H1 (cell line): ENCODE results near the gene NACAD. TPM values are rescaled to one million over a fixed set of nuclear protein-coding genes. Genes with fewer than 3 reads are reported as not detected.

ENCODE experiments used
- CTCF ChIA-PET: fragments of 300-600 bp; sonication (Branson Sonifier 250); formaldehyde crosslinking; loops from one replicate; lab custom pipeline; 2021; ENCODE audit not compliant: partially characterized antibody; lab: Charles Lee
- POLR2A ChIA-PET: fragments of 300-600 bp; sonication (Branson Sonifier 250); formaldehyde crosslinking; loops from one replicate; lab custom pipeline; 2021; ENCODE audit warnings: inconsistent platforms; ENCODE audit not compliant: partially characterized antibody; lab: Charles Lee
- DNase-seq, 2 experiments: peaks; one replicate each; pipeline versions ENCODE4 v3.0.0 to v3.0.0-alpha.2; 2010 to 2022; ENCODE audit warnings: low spot score in 2 of 2, low read depth in 1 of 2, mixed read lengths in 1 of 2
- FAIRE-seq: peaks from 2 replicates; lab custom pipeline; 2011; peaks lifted over from hg19 to GRCh38; lab: Jason Lieb, UNC
- H2AFZ ChIP-seq: 2 replicates; pipeline ENCODE4 v1.8.1; 2012; ENCODE audit warnings: low read length, inconsistent platforms
- H2AK5ac ChIP-seq: 2 replicates; pipeline ENCODE4 v1.6.1; 2013; ENCODE audit warnings: low read depth, low read length
- H2BK120ac ChIP-seq: replicated peaks from 2 replicates; pipeline ENCODE3; 2013; ENCODE audit warnings: low read depth, low read length, inconsistent platforms
- H2BK12ac ChIP-seq: 2 replicates; pipeline ENCODE4 v1.6.1; 2013; ENCODE audit warnings: low read depth, low read length
- H2BK15ac ChIP-seq: 2 replicates; pipeline ENCODE4 v1.6.1; 2013; ENCODE audit warnings: low read length
- H2BK20ac ChIP-seq: 2 replicates; pipeline ENCODE4 v1.6.1; 2013; ENCODE audit warnings: low read length
- H2BK5ac ChIP-seq: 2 replicates; pipeline ENCODE4 v1.6.1; 2013; ENCODE audit warnings: low read depth, low read length
- H3K14ac ChIP-seq: 2 replicates; pipeline ENCODE4 v1.6.1; 2013; ENCODE audit warnings: inconsistent platforms; ENCODE audit not compliant: insufficient read length
- H3K18ac ChIP-seq: 2 replicates; pipeline ENCODE4 v1.6.1; 2013; ENCODE audit warnings: low read length; ENCODE audit errors: extremely low read depth
- H3K23ac ChIP-seq: 2 replicates; pipeline ENCODE4 v1.6.1; 2013; ENCODE audit warnings: inconsistent platforms; ENCODE audit not compliant: insufficient read length
- H3K23me2 ChIP-seq: 2 replicates; pipeline ENCODE4 v1.6.1; 2013; ENCODE audit warnings: low read depth, low read length
- H3K27ac ChIP-seq: 2 replicates; pipeline ENCODE4 v1.6.1; 2011; ENCODE audit warnings: low read depth, low read length, inconsistent platforms
- H3K27me3 ChIP-seq, 4 experiments: replicated peaks in 1 of 4; 1 replicate in 1 of 4; 2 replicates in 3 of 4; pipeline versions ENCODE4 v1.6.1 to v1.8.1; 2011 to 2013; ENCODE audit warnings: low read length in 3 of 4, mild to moderate bottlenecking in 3 of 4, inconsistent platforms in 2 of 4, mixed read lengths in 2 of 4, moderate library complexity in 1 of 4; ENCODE audit not compliant: control insufficient read depth in 3 of 4, insufficient read depth in 3 of 4; ENCODE audit errors: extremely low read depth in 1 of 4
- H3K36me3 ChIP-seq, 4 experiments: 2 replicates each; pipeline versions ENCODE4 v1.6.1 to v1.8.1; 2011 to 2013; ENCODE audit warnings: mild to moderate bottlenecking in 4 of 4, low read length in 3 of 4, moderate library complexity in 2 of 4, control low read depth in 1 of 4, inconsistent platforms in 1 of 4; ENCODE audit not compliant: insufficient read depth in 4 of 4, control insufficient read depth in 2 of 4
- H3K4ac ChIP-seq: replicated peaks from 2 replicates; pipeline ENCODE3; 2013; ENCODE audit warnings: low read length, low read depth, mixed read lengths, inconsistent platforms; ENCODE audit not compliant: insufficient read length
- H3K4me1 ChIP-seq, 4 experiments: replicated peaks in 1 of 4; 1 replicate in 1 of 4; 2 replicates in 3 of 4; pipeline versions ENCODE4 v1.6.1 to v1.8.1; 2011 to 2013; ENCODE audit warnings: low read length in 3 of 4, inconsistent platforms in 2 of 4, mixed read lengths in 1 of 4; ENCODE audit not compliant: insufficient read depth in 4 of 4, control insufficient read depth in 3 of 4
- H3K4me2 ChIP-seq, 2 experiments: 2 replicates each; pipeline versions ENCODE4 v1.6.1 to v1.8.1; 2011 to 2013; ENCODE audit warnings: low read depth in 2 of 2, low read length in 2 of 2, control low read depth in 1 of 2, inconsistent platforms in 1 of 2, mild to moderate bottlenecking in 1 of 2; ENCODE audit not compliant: insufficient read depth in 1 of 2
- H3K4me3 ChIP-seq, 4 experiments: fragments of 200-600, 300-600 bp in 1 of 4; sonication (generic), shearing (Covaris generic), sonication (Bioruptor Twin) in 1 of 4; 2 replicates each; pipeline versions ENCODE4 v1.5.1 to v1.8.1; 2011 to 2016; ENCODE audit warnings: low read length in 4 of 4, low read depth in 3 of 4, control low read depth in 2 of 4, inconsistent platforms in 2 of 4, mild to moderate bottlenecking in 2 of 4, mixed read lengths in 1 of 4, moderate library complexity in 1 of 4; ENCODE audit not compliant: insufficient read depth in 2 of 4; ENCODE audit errors: extremely low read depth in 1 of 4
- H3K56ac ChIP-seq: replicated peaks from 2 replicates; pipeline ENCODE3; 2013; ENCODE audit warnings: low read depth, mild to moderate bottlenecking, mixed read lengths, low read length, inconsistent platforms; ENCODE audit not compliant: insufficient read length
- H3K79me1 ChIP-seq: 2 replicates; pipeline ENCODE4 v1.6.1; 2013; ENCODE audit warnings: low read depth, low read length, control low read depth
- H3K79me2 ChIP-seq, 2 experiments: 2 replicates each; pipeline versions ENCODE4 v1.6.1 to v1.8.1; 2012 to 2013; ENCODE audit warnings: low read length in 2 of 2, mild to moderate bottlenecking in 2 of 2, inconsistent platforms in 1 of 2; ENCODE audit not compliant: insufficient read depth in 2 of 2, control insufficient read depth in 1 of 2
- H3K9ac ChIP-seq, 4 experiments: replicated peaks in 1 of 4; 1 replicate in 1 of 4; 2 replicates in 3 of 4; pipeline versions ENCODE4 v1.6.1 to v1.8.1; 2011 to 2013; ENCODE audit warnings: low read depth in 3 of 4, low read length in 3 of 4, control low read depth in 2 of 4, mild to moderate bottlenecking in 2 of 4, moderate library complexity in 2 of 4, inconsistent platforms in 1 of 4; ENCODE audit errors: extremely low read depth in 1 of 4
- H3K9me3 ChIP-seq, 2 experiments: 2 replicates each; pipeline versions ENCODE4 v1.6.1 to v1.8.1; 2012 to 2013; ENCODE audit warnings: mild to moderate bottlenecking in 2 of 2, moderate library complexity in 2 of 2, control low read depth in 1 of 2, inconsistent platforms in 1 of 2, low read depth in 1 of 2, low read length in 1 of 2, mixed read lengths in 1 of 2; ENCODE audit not compliant: insufficient read depth in 2 of 2
- H4K20me1 ChIP-seq, 2 experiments: replicated peaks in 1 of 2; 2 replicates each; pipeline versions ENCODE3 to v1.8.1; 2011 to 2013; ENCODE audit warnings: inconsistent platforms in 2 of 2, low read length in 2 of 2, mild to moderate bottlenecking in 1 of 2; ENCODE audit not compliant: insufficient read depth in 2 of 2, control insufficient read depth in 1 of 2
- H4K5ac ChIP-seq: 2 replicates; pipeline ENCODE4 v1.6.1; 2013; ENCODE audit warnings: low read length, low read depth, mixed read lengths, inconsistent platforms; ENCODE audit not compliant: insufficient read length
- H4K8ac ChIP-seq: 2 replicates; pipeline ENCODE4 v1.8.0; 2013; ENCODE audit warnings: mild to moderate bottlenecking, moderate library complexity, low read length, inconsistent platforms; ENCODE audit not compliant: insufficient read depth; ENCODE audit errors: extremely low read depth
- H4K91ac ChIP-seq: replicated peaks from 2 replicates; pipeline ENCODE3; 2013; ENCODE audit warnings: low read length, mixed read lengths, inconsistent platforms; ENCODE audit not compliant: insufficient read length
- ATF2 ChIP-seq: IDR thresholded peaks from 2 replicates; pipeline ENCODE4 v1.6.1; 2012; ENCODE audit warnings: low read length, inconsistent platforms
- BRCA1 ChIP-seq: IDR thresholded peaks from 2 replicates; pipeline ENCODE4 v1.6.1; 2012; ENCODE audit warnings: low read depth, low read length, improper control_type of control experiment
- CREB1 ChIP-seq: IDR thresholded peaks from 2 replicates; pipeline ENCODE4 v1.6.1; 2012; ENCODE audit warnings: inconsistent platforms
- HDAC6 ChIP-seq: IDR thresholded peaks from one replicate; pipeline ENCODE4 v1.7.1; 2012; ENCODE audit warnings: low read depth, mild to moderate bottlenecking, inconsistent platforms, low read length, moderate library complexity
- SP2 ChIP-seq: IDR thresholded peaks from 2 replicates; pipeline ENCODE4 v1.6.1; 2012; ENCODE audit warnings: mild to moderate bottlenecking, low read length, inconsistent platforms
- WGBS, 2 experiments: shearing (Covaris generic) in 1 of 2; methylation state at CpG; one replicate each; pipeline versions ENCODE4 v1.1.6 to v1.1.7; 2013 to 2015; ENCODE audit warnings: low lambda C conversion rate in 2 of 2, mixed read lengths in 2 of 2, inconsistent platforms in 1 of 2, low coverage in 1 of 2, missing lambda C conversion rate in 1 of 2; ENCODE audit not compliant: insufficient replicate concordance in 2 of 2, insufficient coverage in 1 of 2, insufficient read length in 1 of 2; ENCODE audit errors: extremely low coverage in 1 of 2, missing lambda C conversion rate in 1 of 2; 5-methylcytosine and 5-hydroxymethylcytosine counted together
- polyA plus RNA-seq, 7 experiments: library from polyadenylated mRNA; depleted of rRNA in 3 of 7; stranded (reverse) in 5 of 7; unstranded in 2 of 7; fragments of >200 nt in 5 of 7; fragments of 200-250 nt in 2 of 7; gene quantifications; 1 replicate in 5 of 7; 2 replicates in 1 of 7; 4 replicates in 1 of 7; pipeline versions ENCODE4 v1.2.1 to v1.2.3, GENCODE V29; 2011 to 2013; ENCODE audit warnings: missing spikeins in 2 of 7, mixed read lengths in 2 of 7
- total RNA-seq: library from RNA; stranded (reverse); fragmentation: NEBNext Ultra II Directional; extraction: Animal tissue kit (Norgen Biotek cat#: 25700); gene quantifications from 2 replicates; pipeline ENCODE4 v1.2.1, GENCODE V29; 2021

NACAD gene
- total and polyA plus RNA-seq, 2 of the 8 experiments (the other 6 are each of a cell fraction or from before 2014, with no cell fraction given) = 1.3 to 6.0 TPM

DNA sequence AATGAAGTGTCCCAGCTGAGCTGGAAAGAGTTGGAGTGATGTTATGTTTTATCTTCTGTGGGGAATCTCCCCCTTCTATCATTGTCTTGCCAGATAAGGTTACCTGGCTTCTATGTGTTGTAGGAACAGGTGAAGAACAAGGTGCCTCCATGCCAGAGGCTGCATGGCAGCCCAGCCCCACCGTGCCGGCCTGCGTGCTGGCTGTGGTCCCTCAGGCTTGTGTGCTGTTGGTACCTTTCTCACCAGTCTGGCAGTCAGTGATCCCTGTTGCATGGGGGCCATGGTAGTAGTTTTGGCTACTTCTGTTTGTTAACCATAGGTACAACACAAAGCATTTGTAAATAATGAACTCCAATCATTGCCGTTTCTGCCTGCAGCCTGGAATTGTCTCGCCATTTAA lies 50.9 kb downstream of the NACAD start:
- Histone ChIP-seq H4K20me1 (peaks cover 3 to 4% of the 10 kb centered on the region in 2 experiments), H4K8ac (no peak overlapping the region), H2BK5ac (no peak overlapping the region), H3K14ac (no peak overlapping the region), H3K79me1 (no peaks in the 10 kb centered on the region; the same call in none of the 2 replicates), H3K9me3 (no peaks in the 10 kb centered on the region), H3K4me1 (peaks cover 0 to 5% (median 0%) of the 10 kb centered on the region in 4 experiments; a peak in 1 of 7 replicates), H3K4me2 (no peak overlapping the region), H2BK120ac (no peak overlapping the region), H3K36me3 (peaks cover 3 to 4% (median 4%) of the 10 kb centered on the region in 4 experiments; a peak in 4 of 8 replicates), H3K27me3 (no peaks in the 10 kb centered on the region), H3K27ac (no peak overlapping the region), H4K5ac (no peak overlapping the region), H3K23me2 (no peaks in the 10 kb centered on the region), H2AFZ (no peak overlapping the region), H4K91ac (no peak overlapping the region), H2BK12ac (no peak overlapping the region), H2BK15ac (no peak overlapping the region), H3K23ac (no peak overlapping the region), H3K9ac (no peak overlapping the region), H3K79me2 (peaks cover 0 to 27% of the 10 kb centered on the region in 2 experiments; a peak in 2 of 4 replicates), H2BK20ac (no peak overlapping the region), H3K4ac (no peak overlapping the region), H3K4me3 (no peak overlapping the region), H3K56ac (no peak overlapping the region), H3K18ac (no peak overlapping the region), H2AK5ac (no peak overlapping the region)
- 90% methylated on average over 5 of the region's 5 CpGs; no CpG with 5 or more reads in 1 of the 2 experiments for WGBS, 2 experiments
- TF ChIP-seq SP2 (no peak), CREB1 (no peak), ATF2 (no peak), BRCA1 (no peak), HDAC6 (no peak)
- CTCF ChIA-PET = interaction anchor here (0.9 kb wide), 1 partner anchor 57 kb away, joined by 3 read pairs; no protein-coding TSS in a partner anchor
- POLR2A ChIA-PET = no interaction called here
- DNase-seq (no peak), FAIRE-seq (no peak)
